KMS-11 (cell line): Measurements from ENCODE around the gene HOXB2.

Experiments
- H2AFZ ChIP-seq: fragments of 200-600 bp; sonication (generic); 2 replicates; pipeline ENCODE4 v1.6.1; 2016; ENCODE audit warnings: antibody characterized with exemption, mixed run types, low read depth
- H3K27ac ChIP-seq: fragments of 200-600 bp; sonication (generic); 2 replicates; pipeline ENCODE4 v1.6.1; 2016; ENCODE audit warnings: mild to moderate bottlenecking, mixed run types
- H3K27me3 ChIP-seq: fragments of 200-600 bp; sonication (generic); 2 replicates; pipeline ENCODE4 v1.6.1; 2017; ENCODE audit warnings: mild to moderate bottlenecking, low read depth, mixed run types, moderate library complexity; ENCODE audit not compliant: insufficient read depth
- H3K36me3 ChIP-seq: fragments of 200-600 bp; sonication (generic); 2 replicates; pipeline ENCODE4 v1.6.1; 2017; ENCODE audit warnings: mild to moderate bottlenecking, mixed run types; ENCODE audit not compliant: insufficient read depth
- H3K4me1 ChIP-seq: fragments of 200-600 bp; sonication (generic); 2 replicates; pipeline ENCODE4 v1.6.1; 2016; ENCODE audit warnings: mild to moderate bottlenecking, low read depth, mixed run types; ENCODE audit not compliant: poor library complexity, severe bottlenecking
- H3K4me2 ChIP-seq: fragments of 200-600 bp; sonication (generic); 2 replicates; pipeline ENCODE4 v1.7.0; 2016; ENCODE audit warnings: mild to moderate bottlenecking, mixed run types
- H3K4me3 ChIP-seq: fragments of 200-600 bp; sonication (generic); IDR thresholded peaks from 2 replicates; pipeline ENCODE4 v1.6.1; 2017; ENCODE audit warnings: low read depth, low read length, mixed read lengths; ENCODE audit not compliant: insufficient read depth
- H3K79me2 ChIP-seq: fragments of 200-600 bp; sonication (generic); 2 replicates; pipeline ENCODE4 v1.6.1; 2016; ENCODE audit warnings: low read depth, mixed run types; ENCODE audit not compliant: insufficient read depth
- H3K9ac ChIP-seq: fragments of 200-600 bp; sonication (generic); 2 replicates; pipeline ENCODE4 v1.6.1; 2016; ENCODE audit warnings: mild to moderate bottlenecking, mixed run types
- H4K20me1 ChIP-seq: fragments of 200-600 bp; sonication (generic); 2 replicates; pipeline ENCODE4 v1.6.1; 2016; ENCODE audit warnings: mild to moderate bottlenecking, mixed run types; ENCODE audit not compliant: insufficient read depth
- CTCF ChIP-seq: fragments of 200-600 bp; sonication (generic); conservative IDR thresholded peaks from 2 replicates; pipeline ENCODE4 v1.6.1; 2017; ENCODE audit warnings: low read depth, mild to moderate bottlenecking, antibody characterized with exemption, low read length, moderate library complexity, mixed read lengths

HOXB2 gene

GRCh38 chr17:48546137-48546923 lies 1.4 kb upstream of the HOXB2 start:
- Histone ChIP-seq H2AFZ (no peak overlapping the region), H3K79me2 (no peaks in the 10 kb centered on the region), H3K4me2 (no peak overlapping the region), H3K27me3 (peaks cover 7% of the 10 kb centered on the region; the same call in 1 of the 2 replicates), H3K4me1 (no peaks in the 10 kb centered on the region), H3K9ac (no peak overlapping the region), H4K20me1 (no peaks in the 10 kb centered on the region), H3K4me3 (no peak overlapping the region), H3K27ac (no peak overlapping the region), H3K36me3 (no peaks in the 10 kb centered on the region)
- no peak for TF ChIP-seq CTCF

- H3K27me3 ChIP-seq, result peaks cover 7% of the 10 kb centered on the region; the same call in 1 of the 2 replicates
- H3K79me2 ChIP-seq, result no peaks in the 10 kb centered on the region
- no peak overlapping the region for H3K4me3 ChIP-seq
- H3K9ac ChIP-seq, result no peak overlapping the region
- no peaks in the 10 kb centered on the region for H3K4me1 ChIP-seq
- H4K20me1 ChIP-seq, result no peaks in the 10 kb centered on the region
- no peak overlapping the region for H3K27ac ChIP-seq
- H3K4me2 ChIP-seq, result no peak overlapping the region
- H3K36me3 ChIP-seq, result no peaks in the 10 kb centered on the region
- no peak for TF ChIP-seq CTCF
- H2AFZ ChIP-seq, result no peak overlapping the region
Measured at GRCh38 chr17:48545539-48545938, 630 bp upstream of the HOXB2 start.

- no peaks in the 10 kb centered on the region for H4K20me1 ChIP-seq
Measured at GRCh38 chr17:48544349-48545021, 424 bp downstream of the HOXB2 start.

GRCh38 chr17:48543854-48544348 lies 1.0 kb downstream of the HOXB2 start:
- no peak overlapping the region for H2AFZ ChIP-seq
- H4K20me1 ChIP-seq, result no peaks in the 10 kb centered on the region
- no peak overlapping the region for H3K4me2 ChIP-seq
- H3K27ac ChIP-seq, result no peak overlapping the region
- H3K9ac ChIP-seq, result no peak overlapping the region
- no peak overlapping the region for H3K4me3 ChIP-seq
- no peaks in the 10 kb centered on the region for H3K79me2 ChIP-seq
- no peaks in the 10 kb centered on the region for H3K4me1 ChIP-seq
- H3K27me3 ChIP-seq, result peaks cover 7% of the 10 kb centered on the region; the same call in 1 of the 2 replicates
- no peak for TF ChIP-seq CTCF
- H3K36me3 ChIP-seq, result no peaks in the 10 kb centered on the region

More at GRCh38 chr17:48544349-48545021, 424 bp downstream of the HOXB2 start:
- H3K4me2 ChIP-seq, result no peak overlapping the region
- H3K4me3 ChIP-seq, result no peak overlapping the region
- H3K4me1 ChIP-seq, result no peaks in the 10 kb centered on the region
- TF ChIP-seq CTCF, result no peak
- H3K27ac ChIP-seq, result no peak overlapping the region
- peaks cover 7% of the 10 kb centered on the region; the same call in 1 of the 2 replicates for H3K27me3 ChIP-seq
- no peak overlapping the region for H3K9ac ChIP-seq
- H3K36me3 ChIP-seq, result no peaks in the 10 kb centered on the region
- no peaks in the 10 kb centered on the region for H3K79me2 ChIP-seq
- H2AFZ ChIP-seq, result no peak overlapping the region
